H4 (cell line): Measurements from ENCODE around the gene OXT. TPM values are rescaled to one million over a fixed set of nuclear protein-coding genes. Genes with fewer than 3 reads are reported as not detected.

ENCODE experiments used
- DNase-seq: peaks from one replicate; pipeline ENCODE4 v3.0.0-alpha.2; 2015; ENCODE audit warnings: low spot score
- total RNA-seq: library from RNA; depleted of rRNA; stranded (reverse); fragments of >200 nt; shearing (Covaris generic); gene quantifications from 2 replicates; pipeline ENCODE4 v1.2.3, GENCODE V29; 2014

OXT gene
- total RNA-seq, 1 experiment from 2014 or later = not detected

DNA sequence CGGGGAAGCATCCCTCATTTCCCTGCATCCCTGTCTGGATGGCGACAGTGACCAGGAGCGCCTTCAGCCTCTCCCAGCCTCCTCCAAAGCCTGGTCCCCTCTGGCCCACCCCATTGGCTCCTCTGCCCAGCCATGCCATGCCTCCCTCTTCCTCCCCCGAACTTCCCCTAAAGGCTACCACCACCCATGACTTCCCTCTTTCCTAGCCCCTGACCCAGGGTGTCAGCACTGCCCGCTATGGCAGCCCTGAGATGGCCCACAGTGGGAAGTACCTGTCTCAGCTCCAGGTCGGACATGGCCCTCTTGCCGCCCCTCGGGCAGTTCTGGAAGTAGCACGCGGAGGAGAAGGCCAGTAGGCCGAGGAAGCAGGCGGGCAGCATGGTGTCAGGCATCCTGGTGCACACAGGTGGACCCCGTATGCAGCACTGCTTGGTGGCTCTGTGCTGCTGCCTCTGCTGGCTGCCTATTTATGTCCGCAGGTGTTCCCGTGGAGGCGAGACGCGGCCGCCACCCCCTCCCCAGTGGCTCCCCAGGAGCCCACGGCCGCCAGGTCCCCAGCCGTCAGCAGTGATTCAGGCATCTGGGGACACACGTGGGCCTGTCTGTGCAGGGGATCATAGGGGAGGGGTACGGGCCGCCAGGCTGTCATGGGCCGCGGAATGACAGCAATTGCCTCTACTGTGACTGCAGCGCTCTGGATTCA lies 13.0 kb downstream of the OXT start, which contains the start of gene AVP:
AVP (minus strand) TSS at position 442 of the 703 bp plus-strand sequence; CDS start at position 392, 50 bp downstream.
- no peak for DNase-seq

DNA sequence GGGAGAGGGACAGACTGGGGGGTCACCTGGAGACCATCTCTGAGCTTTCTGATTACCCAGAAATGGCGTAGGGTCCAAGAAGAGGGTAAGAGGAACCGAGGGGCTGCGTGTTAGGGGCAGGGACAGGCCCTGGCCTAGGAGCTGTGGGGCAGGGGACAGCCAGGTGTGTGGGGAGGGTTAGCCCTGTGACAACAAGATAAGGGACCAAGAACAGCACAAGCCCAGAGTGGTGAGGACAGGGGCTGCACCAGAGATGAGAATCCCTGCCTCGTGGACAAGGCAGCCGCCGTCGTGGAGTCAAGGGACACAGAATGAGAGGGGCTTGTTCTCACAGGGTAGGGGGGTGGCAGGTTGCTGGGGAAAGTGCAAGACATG lies 13.6 kb downstream of the OXT start:
- no peak for DNase-seq

DNA sequence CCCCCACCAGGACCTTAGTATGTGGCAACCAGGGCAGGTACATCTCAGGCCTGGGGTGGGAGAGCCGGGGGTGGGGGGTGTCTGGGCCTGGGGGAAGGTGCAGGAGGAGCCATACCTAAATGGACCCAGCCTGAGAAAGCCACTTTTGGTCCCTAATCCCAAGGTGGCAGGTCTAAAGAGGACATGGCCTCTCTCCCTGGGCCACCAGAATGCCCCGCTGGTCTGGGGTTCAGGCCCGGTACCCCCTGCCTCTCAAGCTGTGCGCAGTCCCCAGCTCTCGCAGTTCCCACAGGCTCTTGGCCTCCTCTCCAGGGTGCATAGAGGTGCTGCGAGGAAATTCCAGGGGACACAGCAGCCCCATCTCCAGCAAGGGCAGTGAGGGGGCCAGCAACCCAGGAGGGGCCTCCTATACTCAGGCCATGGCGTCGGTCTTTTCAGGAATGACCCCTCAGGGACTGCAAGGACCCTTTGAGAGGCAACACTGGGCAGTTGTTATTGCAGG lies 14.2 kb downstream of the OXT start:
- no peak for DNase-seq

DNA sequence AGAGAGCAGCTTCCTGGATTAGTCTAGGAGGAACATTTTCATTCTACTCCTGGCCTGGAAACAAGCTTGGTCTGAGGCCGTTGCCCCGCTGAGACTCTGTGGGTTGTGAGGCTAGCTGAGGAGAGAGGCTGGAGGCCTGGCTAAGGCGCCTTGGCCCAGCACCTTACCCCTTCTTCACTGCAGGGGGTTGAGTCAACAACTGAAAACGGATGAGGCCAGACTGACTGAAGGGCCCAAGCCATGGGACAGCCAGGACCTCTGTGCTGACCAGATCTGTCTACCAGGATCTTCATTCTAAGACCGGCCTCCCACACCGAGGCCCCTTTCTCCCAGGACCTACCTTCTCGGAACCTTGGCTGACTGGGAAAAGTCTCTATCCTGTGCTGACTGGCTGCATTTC lies 16.6 kb downstream of the OXT start:
- DNase-seq = no peak

DNA sequence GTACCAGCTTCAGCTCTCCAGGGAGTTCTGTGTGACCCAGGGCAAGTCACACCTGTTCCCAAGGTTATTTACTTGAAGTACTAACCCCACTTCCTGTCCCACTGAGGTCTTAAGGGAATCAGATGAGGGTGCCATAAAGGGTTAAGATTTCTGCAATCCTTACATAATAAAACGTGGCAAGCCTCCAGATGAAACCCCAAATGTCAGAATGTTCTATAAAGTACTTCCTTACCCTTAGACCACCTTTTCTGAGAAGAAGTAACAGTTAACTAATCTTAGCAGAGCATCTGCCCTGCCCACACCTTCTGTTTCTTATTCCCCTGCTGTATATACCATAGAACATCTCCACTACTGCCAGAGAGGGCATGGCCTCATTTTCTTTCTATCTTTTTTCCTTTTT lies 19.1 kb downstream of the OXT start:
- DNase-seq = no peak

DNA sequence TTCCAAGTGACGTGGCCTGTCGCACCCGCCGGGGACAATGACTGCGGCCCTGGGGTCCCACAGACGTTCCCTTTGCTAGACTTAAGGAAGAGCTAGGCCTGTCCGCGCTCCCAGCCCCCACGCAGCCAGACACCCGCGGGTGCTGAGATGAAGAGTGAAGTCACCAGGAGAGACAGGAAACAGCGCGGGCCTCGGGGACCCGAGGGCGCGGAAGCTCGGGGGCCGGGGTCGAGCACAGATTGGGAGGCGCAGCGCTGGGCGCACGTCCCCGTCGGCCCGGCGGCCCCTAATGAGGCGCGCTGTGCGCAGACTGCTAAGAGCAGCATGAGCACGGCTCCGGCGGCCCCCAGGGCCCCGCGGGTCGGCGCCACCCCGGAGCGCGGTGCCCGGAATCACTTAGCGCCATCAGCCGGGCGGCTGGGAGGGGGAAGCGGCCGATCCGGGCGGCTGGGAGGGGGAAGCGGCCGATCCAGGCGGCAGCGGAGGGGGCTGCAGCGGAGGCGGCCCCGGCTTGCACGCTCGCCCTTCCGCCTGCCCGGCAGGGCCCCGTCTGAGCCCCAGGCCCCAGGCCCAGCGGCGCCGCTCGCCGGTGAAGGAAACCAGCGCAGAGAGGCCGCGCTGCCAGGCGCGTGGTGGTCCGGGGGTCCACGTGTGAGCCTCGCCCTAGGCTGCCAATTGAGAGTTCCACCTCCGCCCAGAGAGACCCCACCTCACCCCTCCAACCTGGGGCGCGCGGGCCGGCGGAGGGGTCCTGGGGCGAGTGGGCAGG lies 21.4 kb downstream of the OXT start:
- DNase-seq = no peak

DNA sequence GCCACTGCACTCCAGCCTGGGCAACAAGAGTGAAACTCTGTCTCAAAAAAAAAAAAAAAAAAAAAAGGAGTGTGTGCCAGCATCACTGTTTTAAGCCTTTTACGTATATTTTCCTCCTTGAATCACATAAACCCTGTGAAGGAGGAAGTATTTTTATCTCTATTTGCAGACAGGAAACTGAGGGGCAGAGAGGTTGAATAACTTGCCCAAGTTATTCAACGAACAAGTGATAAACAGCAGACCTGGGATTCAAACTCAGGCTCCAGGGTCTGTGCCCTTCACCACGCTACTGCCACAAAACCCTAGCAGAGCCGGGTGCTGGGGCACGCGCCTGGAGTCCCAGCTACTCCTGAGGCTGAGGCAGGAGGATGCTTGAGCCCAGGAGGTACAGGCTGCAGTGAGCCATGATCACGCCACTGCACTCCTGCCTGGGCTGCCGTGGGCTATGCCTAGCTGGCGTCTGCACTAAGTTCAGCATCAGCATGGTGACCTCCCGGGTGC lies 22.5 kb downstream of the OXT start:
- DNase-seq = no peak

DNA sequence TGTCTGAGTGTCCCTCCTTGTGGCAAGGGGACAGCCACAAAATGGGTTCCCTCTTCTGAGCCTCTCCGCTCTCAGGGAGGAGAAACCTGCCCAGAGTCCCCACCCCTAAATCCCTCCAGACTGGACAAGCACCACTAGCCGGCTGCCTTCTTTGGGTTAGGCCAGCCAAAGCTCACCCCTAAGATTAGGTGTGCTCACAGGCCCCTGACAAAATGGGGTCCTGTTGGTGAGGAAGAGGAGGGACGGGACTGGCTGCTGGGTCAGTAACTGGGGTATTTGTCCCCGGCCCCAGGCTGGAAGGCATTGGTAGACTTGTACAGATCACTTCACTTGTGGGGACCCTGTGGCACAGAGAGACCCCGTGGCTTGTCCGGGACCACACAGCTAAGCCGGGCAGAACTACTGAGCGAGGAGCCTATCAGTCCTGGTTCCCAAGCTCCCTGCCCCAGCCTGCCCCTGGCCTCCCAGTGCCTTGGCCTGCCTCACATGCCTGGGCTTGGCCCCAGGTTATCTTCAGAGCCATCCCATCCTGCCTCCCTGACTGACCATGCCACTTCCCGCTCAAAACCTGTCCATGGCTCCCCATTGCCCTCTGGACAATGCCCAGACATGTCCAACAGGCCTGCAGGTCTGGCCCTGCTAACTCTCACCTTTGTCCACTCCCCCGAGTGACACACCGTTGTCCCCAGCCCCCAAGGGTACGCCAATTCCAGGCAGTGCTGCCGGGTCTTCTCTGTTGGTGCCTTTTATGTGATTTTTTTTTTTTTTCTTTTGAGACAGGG lies 23.6 kb downstream of the OXT start:
- no peak for DNase-seq

DNA sequence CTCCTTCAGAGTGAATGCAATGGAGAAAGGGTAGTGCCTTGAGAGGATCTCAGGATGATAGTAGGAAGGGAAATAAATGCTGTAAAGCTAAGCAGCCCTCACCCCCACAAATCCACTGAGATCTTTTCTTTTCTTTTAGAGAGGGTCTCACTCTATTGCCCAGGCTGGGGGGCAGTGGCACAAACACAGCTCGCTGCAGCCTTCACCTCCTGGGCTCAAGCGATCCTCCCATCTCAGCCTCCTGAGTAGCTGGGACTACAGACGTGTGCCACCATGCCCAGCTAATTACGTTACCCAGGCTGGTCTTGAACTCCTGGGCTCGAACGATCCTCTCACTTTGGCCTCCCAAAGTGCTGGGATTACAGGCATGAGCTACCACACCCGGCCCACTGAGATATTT lies 29.1 kb downstream of the OXT start:
- DNase-seq = no peak

DNA sequence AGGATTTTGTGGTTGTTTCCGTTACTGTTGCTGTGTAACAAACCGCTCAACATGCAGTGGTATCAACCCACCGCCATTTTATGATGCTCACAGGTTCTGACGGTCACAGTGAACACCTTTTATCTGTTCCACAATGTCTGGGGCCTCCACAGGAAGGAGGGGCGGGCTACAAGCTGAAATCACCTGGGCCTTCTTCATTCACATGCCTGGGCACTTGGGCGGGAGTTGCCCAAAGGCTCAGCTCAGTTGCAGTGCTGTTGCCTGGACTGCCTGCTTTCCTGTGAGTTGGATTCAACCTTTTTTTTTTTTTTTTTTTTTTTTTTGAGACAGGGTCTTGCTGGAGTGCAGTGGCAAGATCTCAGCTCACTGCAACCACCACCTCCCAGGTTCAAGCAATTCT lies 29.8 kb downstream of the OXT start:
- DNase-seq = no peak

DNA sequence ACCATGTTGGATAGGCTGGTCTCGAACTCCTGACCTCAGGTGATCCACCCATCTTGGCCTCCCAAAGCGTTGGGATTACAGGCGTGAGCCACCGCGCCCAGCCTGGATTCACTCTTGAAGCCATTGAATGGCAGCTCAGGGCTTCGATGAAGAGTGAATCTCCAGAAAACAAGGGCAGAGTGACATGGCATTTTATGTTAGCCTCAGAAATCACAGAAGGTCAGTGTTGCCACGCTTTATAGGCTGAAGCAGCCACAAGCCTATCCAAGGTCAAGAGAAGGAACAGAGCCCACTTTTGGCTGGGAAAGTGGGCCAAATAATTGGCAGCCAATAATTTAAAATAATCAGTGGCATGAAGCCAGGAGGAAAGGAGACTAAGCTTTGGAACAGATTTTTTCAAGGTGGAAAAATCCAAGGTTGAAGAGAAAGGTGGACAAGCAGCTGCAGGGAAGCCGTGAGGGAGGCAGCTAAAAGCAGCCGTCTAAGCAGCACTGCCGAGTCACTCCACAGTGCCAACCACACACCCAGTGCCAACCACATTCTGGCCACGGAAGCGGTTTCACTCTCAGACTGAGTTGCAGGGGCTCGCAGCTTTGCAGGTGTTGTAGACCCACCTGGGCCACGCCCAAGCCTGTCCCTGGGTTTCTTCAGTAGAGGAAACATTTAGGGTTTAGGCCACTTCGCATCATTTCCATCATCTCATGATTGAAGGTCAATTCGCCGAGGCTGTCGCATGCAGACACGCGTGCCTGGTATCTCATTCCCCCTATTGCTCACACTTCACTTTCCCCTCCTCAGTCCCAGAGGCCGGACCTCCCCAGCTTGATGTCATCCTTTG lies 30.5 kb downstream of the OXT start:
- no peak for DNase-seq

DNA sequence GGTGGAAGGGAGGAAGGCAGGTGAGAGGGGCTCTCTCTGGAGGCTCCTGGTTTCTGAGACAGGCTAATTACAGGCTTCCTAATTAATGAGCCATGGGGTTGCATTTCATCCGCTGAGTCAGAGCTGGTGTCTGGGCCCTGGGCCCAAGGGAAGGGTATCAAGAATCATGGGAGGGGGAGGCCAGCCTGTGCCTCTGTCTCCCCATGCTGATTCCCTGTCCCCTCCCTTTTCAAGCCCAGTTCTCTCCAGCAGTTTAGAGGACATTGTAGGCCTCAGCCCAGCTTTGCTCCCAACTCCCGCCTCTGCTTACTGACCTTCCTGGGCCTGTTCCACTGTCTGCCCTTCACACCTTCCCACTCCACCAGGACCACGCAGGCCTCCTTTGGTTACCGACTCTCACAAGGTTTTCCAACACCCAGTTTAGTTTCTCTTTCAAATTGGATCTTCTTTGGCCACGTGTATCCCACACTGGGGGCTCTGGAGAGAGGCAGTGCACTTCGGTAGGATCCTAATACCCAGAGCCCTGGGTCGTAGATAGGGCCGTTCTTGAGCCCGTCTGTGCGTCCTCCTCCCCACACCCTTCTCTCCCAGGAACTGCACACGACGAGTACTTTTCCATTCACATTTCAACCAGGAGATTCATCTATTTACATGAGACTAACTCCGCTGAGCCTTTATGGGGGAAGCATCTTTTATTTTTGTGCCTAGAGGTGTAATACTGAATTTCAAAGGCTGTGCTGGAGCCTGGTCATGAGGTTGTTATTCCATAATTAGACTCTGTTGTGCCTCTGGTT lies 31.4 kb downstream of the OXT start:
- no peak for DNase-seq

DNA sequence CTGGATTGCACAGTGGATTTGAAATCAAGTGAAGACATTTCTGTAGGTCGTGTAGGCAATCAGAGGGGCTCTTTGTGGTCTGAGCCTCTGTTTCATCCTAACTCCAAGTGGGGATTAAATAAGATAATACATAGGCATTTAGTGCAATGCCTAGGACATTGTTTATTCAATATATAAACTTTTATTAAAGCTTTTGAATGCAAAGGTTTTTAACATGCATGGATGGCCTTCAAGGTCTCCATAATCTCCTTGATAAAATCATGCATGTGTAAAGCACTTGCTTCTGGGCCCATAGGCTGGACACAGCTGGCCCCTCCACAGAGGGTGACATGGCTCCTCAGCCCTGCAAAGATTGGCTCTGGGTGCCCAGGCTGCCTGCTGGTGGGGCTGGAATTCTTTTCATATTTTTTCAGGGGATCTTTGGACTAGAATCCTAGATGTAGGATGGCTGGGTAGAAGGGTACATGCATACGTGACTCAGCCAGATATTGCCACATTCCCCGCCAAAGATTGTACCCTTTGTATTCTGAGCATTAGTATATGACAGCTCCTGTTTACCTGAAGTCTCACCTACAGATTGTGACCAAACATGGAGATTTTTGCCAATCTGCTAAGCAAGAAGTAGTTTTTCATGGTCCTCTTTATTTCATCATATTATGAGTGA lies 32.1 kb downstream of the OXT start:
- no peak for DNase-seq

DNA sequence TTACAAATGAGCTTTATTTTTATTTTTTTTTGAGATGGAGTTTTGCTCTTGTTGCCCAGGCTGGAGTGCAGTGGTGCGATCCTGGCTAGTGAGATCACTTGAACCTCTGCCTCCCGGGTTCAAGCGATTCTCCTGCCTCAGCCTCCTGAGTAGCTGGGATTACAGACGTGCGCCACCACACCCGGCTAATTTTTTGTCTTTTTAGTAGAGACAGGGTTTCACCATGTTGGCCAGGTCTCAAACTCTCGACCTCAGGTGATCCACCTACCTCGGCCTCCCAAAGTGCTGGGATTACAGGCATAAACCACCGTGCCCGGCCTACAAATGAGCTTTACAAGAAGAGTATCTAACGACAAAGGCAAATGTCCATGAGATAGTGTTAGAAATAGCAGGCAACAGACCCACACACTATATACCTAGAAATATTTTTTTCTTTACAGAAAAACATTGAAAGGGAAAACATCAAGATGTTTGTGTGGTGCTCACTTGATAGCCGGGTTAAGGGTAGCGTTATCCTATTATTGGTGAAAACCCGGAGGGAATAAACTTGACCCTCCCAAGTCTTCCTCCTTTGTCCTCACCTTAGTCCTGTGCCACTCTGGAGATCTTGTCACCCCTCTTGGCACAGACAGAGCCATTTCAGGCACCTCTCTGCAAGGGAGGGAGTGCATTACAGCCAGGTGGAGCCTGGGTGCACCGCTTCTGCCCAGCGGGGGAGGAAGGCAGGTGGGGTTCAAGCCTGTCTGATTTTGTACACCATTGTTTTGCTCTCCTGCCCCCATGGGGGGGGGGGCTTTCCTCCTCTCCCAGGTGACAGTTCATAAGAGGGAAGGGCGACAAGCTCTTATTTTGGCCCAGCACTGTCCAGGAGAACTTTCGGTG lies 34.1 kb downstream of the OXT start:
- no peak for DNase-seq

DNA sequence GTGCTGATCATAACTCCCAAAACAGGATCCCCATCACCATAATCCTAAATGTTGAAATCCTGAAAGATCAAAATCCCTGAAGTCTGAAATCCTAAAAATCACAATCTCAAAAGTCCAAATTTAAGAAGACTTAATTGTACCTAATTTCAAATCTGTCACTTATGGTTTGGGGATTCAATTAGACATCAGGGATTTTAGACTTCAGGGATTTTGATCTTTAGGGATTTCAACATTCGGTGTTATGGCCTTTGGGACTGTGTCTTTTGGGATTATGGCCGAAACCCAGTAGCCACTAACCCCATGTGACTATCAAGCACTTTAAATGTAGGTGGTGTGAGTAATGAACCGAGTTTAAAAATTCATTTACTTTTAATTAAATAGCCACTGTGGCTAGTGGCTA lies 34.8 kb downstream of the OXT start:
- DNase-seq = no peak

DNA sequence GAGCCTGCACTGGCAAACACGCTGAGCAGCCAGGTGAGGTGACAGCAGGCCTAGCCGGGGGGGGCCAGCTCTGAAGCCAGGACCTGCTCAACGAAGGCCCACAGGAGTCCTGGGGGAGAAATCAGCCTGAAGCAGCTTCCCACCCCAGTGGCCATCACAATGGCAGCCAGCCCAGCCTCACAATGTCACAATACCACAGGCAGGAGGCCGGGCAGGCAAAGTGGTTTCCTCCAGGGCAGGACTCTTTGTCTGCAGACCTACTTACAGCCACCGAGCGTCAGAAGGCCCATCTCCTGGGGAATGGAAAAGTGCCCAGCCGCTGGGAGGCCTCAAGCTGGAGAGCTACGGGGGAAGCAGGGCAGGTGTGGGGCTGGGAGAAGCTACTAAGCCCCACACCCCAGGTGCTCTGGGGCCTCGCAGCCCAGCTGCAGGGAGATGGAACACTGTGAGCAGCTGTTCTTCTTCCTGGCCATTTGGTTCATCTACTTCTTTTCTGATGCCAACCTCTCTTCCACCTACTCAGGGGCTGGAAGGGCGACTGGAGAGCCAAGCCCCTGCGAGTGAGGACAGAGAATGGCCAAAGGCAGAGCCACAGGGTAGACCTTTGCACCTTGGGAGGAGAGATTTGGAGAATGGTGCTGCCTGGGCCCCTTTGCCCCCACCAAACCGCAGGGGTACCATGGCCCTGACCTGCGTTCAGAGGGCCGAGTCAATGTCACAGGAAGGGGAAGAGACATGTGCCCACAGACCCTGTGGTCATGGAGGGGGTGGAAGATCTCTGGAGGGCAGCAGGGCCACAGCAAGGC lies 35.4 kb downstream of the OXT start:
- DNase-seq = no peak

DNA sequence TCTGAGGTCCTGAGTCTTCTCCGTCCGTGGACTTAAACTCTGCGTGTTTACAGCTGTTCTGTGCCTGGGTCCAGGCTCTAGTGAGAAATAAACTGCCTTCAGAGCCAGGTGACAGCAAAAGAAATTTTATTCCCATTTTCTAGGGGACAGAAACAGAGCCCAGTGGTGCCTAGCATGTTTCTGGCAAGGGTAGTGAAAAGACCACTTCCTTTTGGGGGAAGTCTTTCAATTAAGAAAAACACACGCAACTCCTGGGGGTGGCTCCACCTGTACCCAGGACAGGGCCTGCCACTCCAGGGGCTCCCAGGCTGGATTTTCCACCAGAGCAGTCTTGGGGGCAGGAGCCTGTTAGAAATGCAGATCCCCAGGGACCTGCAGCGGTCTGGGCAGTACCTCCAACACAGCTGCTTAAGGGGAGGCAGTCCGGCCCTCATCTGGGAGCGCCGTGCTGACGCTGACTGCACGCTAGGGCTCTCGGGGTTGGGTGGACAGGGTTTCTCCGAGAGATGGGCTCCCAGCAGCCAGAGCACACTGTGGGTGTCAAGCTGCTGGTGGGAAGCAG lies 36.1 kb downstream of the OXT start:
- DNase-seq = no peak
